ENCODE results near the gene SLC46A1.

SLC46A1 gene

DNA sequence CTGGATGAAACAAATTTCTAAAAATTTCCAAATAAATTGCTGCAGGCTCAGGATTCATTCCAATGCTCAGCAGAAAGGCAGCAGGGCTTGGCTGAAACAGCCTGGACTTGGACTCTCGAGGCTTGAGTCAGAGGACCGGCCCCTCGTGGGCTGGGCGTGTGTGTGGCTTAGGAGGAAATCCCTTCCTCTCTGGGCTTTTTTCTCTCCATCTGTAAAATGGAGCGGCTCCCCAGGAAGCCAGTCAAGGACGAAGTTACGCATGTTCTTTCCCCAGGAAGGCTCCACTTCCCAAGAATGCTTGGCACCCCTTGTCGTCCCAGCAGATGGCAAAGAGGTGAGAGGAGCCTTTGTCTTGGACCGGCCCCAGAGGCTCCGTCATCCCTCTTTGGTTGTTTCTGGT is 13.5 kb downstream of the SLC46A1 start:
- Histone ChIP-seq H2BK5ac (ENCODE audit: low read depth, low read length, poor library complexity) (no peak overlapping the region), H3K18ac (ENCODE audit: low read length) (no peak overlapping the region), H4K8ac (ENCODE audit: low read depth, low read length) (no peak overlapping the region), H3K36me3 (ENCODE audit: control insufficient read depth in 1 of 2, insufficient read depth in 2 of 2, low read length in 2 of 2) (no peaks in the 10 kb centered on the region), H3K23ac (ENCODE audit: low read length) (no peak overlapping the region), H3K79me1 (ENCODE audit: low read length) (peaks cover 3% of the 10 kb centered on the region), H4K12ac (ENCODE audit: low read depth, low read length) (no peak overlapping the region), H3K4ac (ENCODE audit: low read depth, low read length) (no peak overlapping the region), H2AK5ac (ENCODE audit: low read length) (no peak overlapping the region), H3K9me3 (ENCODE audit: insufficient read depth, low read depth, low read length) (no peaks in the 10 kb centered on the region), H2BK120ac (ENCODE audit: insufficient read depth, low read length, poor library complexity) (no peak overlapping the region), H3K14ac (ENCODE audit: low read length) (no peak overlapping the region), H3K4me2 (ENCODE audit: low read length) (no peak overlapping the region), H3K27me3 (ENCODE audit: insufficient read depth, low read length) (no peaks in the 10 kb centered on the region), H2AFZ (ENCODE audit: insufficient read depth, low read length, poor library complexity) (no peak overlapping the region), H3K4me3 (ENCODE audit: low read depth, low read length) (no peak overlapping the region), H3K4me1 (ENCODE audit: control insufficient read depth in 1 of 2, insufficient read depth in 2 of 2, low read length in 2 of 2) (peaks cover 14 to 16% of the 10 kb centered on the region in 2 experiments), H4K91ac (ENCODE audit: low read depth, low read length) (no peak overlapping the region), H3K9ac (ENCODE audit: low read length) (no peak overlapping the region), H2BK12ac (ENCODE audit: low read length) (no peak overlapping the region), H3K27ac (ENCODE audit: low read depth, low read length) (no peak overlapping the region), H3K79me2 (ENCODE audit: control insufficient read depth, insufficient read depth, low read length, poor library complexity) (no peaks in the 10 kb centered on the region)
- no peak for DNase-seq
- WGBS (ENCODE audit: extremely low coverage, insufficient coverage, insufficient read length) = no CpG with 5 or more reads among the region's 10 CpGs

DNA sequence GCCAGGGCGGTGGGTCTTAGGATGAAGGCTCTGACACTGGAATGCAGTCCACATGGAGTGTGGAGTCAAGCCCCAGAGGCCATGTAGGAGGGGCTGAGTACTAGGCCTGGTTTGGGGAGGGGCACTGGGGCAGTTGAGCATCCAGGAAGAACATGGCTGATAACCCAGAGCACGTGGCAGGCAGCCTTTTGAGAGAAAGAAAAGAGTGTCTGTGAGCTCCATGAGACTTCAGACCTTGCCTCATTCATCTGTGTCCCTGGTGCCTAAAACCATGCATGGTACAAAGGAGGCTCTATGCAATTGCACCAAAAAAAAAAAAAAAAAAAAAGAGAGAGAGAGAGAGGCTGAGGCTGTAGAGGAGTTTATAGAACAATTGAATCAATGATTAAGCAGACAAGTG is 14.6 kb downstream of the SLC46A1 start:
- H3K27ac ChIP-seq (ENCODE audit: low read depth, low read length) = no peak overlapping the region
- H3K9me3 ChIP-seq (ENCODE audit: insufficient read depth, low read depth, low read length) = no peaks in the 10 kb centered on the region
- no peak overlapping the region for H2BK120ac ChIP-seq (ENCODE audit: insufficient read depth, low read length, poor library complexity)
- H3K23ac ChIP-seq (ENCODE audit: low read length) = no peak overlapping the region
- no peak overlapping the region for H2BK12ac ChIP-seq (ENCODE audit: low read length)
- H2BK5ac ChIP-seq (ENCODE audit: low read depth, low read length, poor library complexity) = no peak overlapping the region
- H2AFZ ChIP-seq (ENCODE audit: insufficient read depth, low read length, poor library complexity) = no peak overlapping the region
- no peak overlapping the region for H3K4me3 ChIP-seq (ENCODE audit: low read depth, low read length)
- H4K91ac ChIP-seq (ENCODE audit: low read depth, low read length) = no peak overlapping the region
- H3K4me1 ChIP-seq (ENCODE audit: control insufficient read depth in 1 of 2, insufficient read depth in 2 of 2, low read length in 2 of 2) = peaks cover 10 to 11% of the 10 kb centered on the region in 2 experiments
- H3K27me3 ChIP-seq (ENCODE audit: insufficient read depth, low read length) = no peaks in the 10 kb centered on the region
- H3K4me2 ChIP-seq (ENCODE audit: low read length) = no peak overlapping the region
- peaks cover 3% of the 10 kb centered on the region for H3K79me1 ChIP-seq (ENCODE audit: low read length)
- no peak overlapping the region for H3K18ac ChIP-seq (ENCODE audit: low read length)
- H3K4ac ChIP-seq (ENCODE audit: low read depth, low read length) = no peak overlapping the region
- H3K36me3 ChIP-seq (ENCODE audit: control insufficient read depth in 1 of 2, insufficient read depth in 2 of 2, low read length in 2 of 2) = no peaks in the 10 kb centered on the region
- no peak overlapping the region for H3K9ac ChIP-seq (ENCODE audit: low read length)
- H3K14ac ChIP-seq (ENCODE audit: low read length) = no peak overlapping the region
- H2AK5ac ChIP-seq (ENCODE audit: low read length) = no peak overlapping the region
- H4K12ac ChIP-seq (ENCODE audit: low read depth, low read length) = no peak overlapping the region
- no peak for DNase-seq
- H4K8ac ChIP-seq (ENCODE audit: low read depth, low read length) = no peak overlapping the region
- no peaks in the 10 kb centered on the region for H3K79me2 ChIP-seq (ENCODE audit: control insufficient read depth, insufficient read depth, low read length, poor library complexity)
- no CpG with 5 or more reads among the region's 2 CpGs for WGBS (ENCODE audit: extremely low coverage, insufficient coverage, insufficient read length)

- H3K4ac ChIP-seq (ENCODE audit: low read depth, low read length) = no peak overlapping the region
- no peak overlapping the region for H3K14ac ChIP-seq (ENCODE audit: low read length)
- DNase-seq = no peak
Measured at GRCh38 chr17:28390984-28391383, 15.0 kb downstream of the SLC46A1 start.

GRCh38 chr17:28390563-28390962 is 15.4 kb downstream of the SLC46A1 start:
- no peak overlapping the region for H2BK120ac ChIP-seq (ENCODE audit: insufficient read depth, low read length, poor library complexity)
- no CpG with 5 or more reads among the region's 2 CpGs for WGBS (ENCODE audit: extremely low coverage, insufficient coverage, insufficient read length)
- H3K79me2 ChIP-seq (ENCODE audit: control insufficient read depth, insufficient read depth, low read length, poor library complexity) = no peaks in the 10 kb centered on the region
- no peak overlapping the region for H2AFZ ChIP-seq (ENCODE audit: insufficient read depth, low read length, poor library complexity)
- no peak overlapping the region for H3K27ac ChIP-seq (ENCODE audit: low read depth, low read length)
- no peak overlapping the region for H3K4me2 ChIP-seq (ENCODE audit: low read length)
- no peaks in the 10 kb centered on the region for H3K79me1 ChIP-seq (ENCODE audit: low read length)
- H3K18ac ChIP-seq (ENCODE audit: low read length) = no peak overlapping the region
- H3K36me3 ChIP-seq (ENCODE audit: control insufficient read depth in 1 of 2, insufficient read depth in 2 of 2, low read length in 2 of 2) = no peaks in the 10 kb centered on the region
- H2BK5ac ChIP-seq (ENCODE audit: low read depth, low read length, poor library complexity) = no peak overlapping the region
- no peak overlapping the region for H3K14ac ChIP-seq (ENCODE audit: low read length)
- H3K27me3 ChIP-seq (ENCODE audit: insufficient read depth, low read length) = no peaks in the 10 kb centered on the region
- H3K4ac ChIP-seq (ENCODE audit: low read depth, low read length) = no peak overlapping the region
- H3K4me1 ChIP-seq (ENCODE audit: control insufficient read depth in 1 of 2, insufficient read depth in 2 of 2, low read length in 2 of 2) = peaks cover 5 to 6% of the 10 kb centered on the region in 2 experiments
- DNase-seq = peak in 1 of 2 donors; percentile 40
- H3K23ac ChIP-seq (ENCODE audit: low read length) = no peak overlapping the region
- H4K12ac ChIP-seq (ENCODE audit: low read depth, low read length) = no peak overlapping the region
- H3K9me3 ChIP-seq (ENCODE audit: insufficient read depth, low read depth, low read length) = no peaks in the 10 kb centered on the region
- H3K9ac ChIP-seq (ENCODE audit: low read length) = no peak overlapping the region
- no peak overlapping the region for H3K4me3 ChIP-seq (ENCODE audit: low read depth, low read length)
- H4K91ac ChIP-seq (ENCODE audit: low read depth, low read length) = no peak overlapping the region
- no peak overlapping the region for H4K8ac ChIP-seq (ENCODE audit: low read depth, low read length)
- no peak overlapping the region for H2BK12ac ChIP-seq (ENCODE audit: low read length)
- no peak overlapping the region for H2AK5ac ChIP-seq (ENCODE audit: low read length)

More at GRCh38 chr17:28390984-28391383, 15.0 kb downstream of the SLC46A1 start:
- Histone ChIP-seq H3K18ac (ENCODE audit: low read length) (no peak overlapping the region), H4K8ac (ENCODE audit: low read depth, low read length) (no peak overlapping the region), H2BK5ac (ENCODE audit: low read depth, low read length, poor library complexity) (no peak overlapping the region), H3K27me3 (ENCODE audit: insufficient read depth, low read length) (no peaks in the 10 kb centered on the region), H3K79me2 (ENCODE audit: control insufficient read depth, insufficient read depth, low read length, poor library complexity) (no peaks in the 10 kb centered on the region), H2AK5ac (ENCODE audit: low read length) (no peak overlapping the region), H4K12ac (ENCODE audit: low read depth, low read length) (no peak overlapping the region), H2BK12ac (ENCODE audit: low read length) (no peak overlapping the region), H2BK120ac (ENCODE audit: insufficient read depth, low read length, poor library complexity) (no peak overlapping the region), H3K9me3 (ENCODE audit: insufficient read depth, low read depth, low read length) (no peaks in the 10 kb centered on the region), H3K36me3 (ENCODE audit: control insufficient read depth in 1 of 2, insufficient read depth in 2 of 2, low read length in 2 of 2) (no peaks in the 10 kb centered on the region), H3K4me1 (ENCODE audit: control insufficient read depth in 1 of 2, insufficient read depth in 2 of 2, low read length in 2 of 2) (peaks cover 8 to 10% of the 10 kb centered on the region in 2 experiments), H3K27ac (ENCODE audit: low read depth, low read length) (no peak overlapping the region), H3K4me3 (ENCODE audit: low read depth, low read length) (no peak overlapping the region), H3K9ac (ENCODE audit: low read length) (no peak overlapping the region), H3K4me2 (ENCODE audit: low read length) (no peak overlapping the region), H3K79me1 (ENCODE audit: low read length) (peaks cover 2% of the 10 kb centered on the region), H3K23ac (ENCODE audit: low read length) (no peak overlapping the region), H2AFZ (ENCODE audit: insufficient read depth, low read length, poor library complexity) (no peak overlapping the region), H4K91ac (ENCODE audit: low read depth, low read length) (no peak overlapping the region)
- no CpG with 5 or more reads among the region's 1 CpG for WGBS (ENCODE audit: extremely low coverage, insufficient coverage, insufficient read length)
